HepG2 (cell line): Measurements from ENCODE around the gene YIPF5. TPM values are rescaled to one million over a fixed set of nuclear protein-coding genes. Genes with fewer than 3 reads are reported as not detected.

Experiments used
- ATAD3A ChIP-seq: sonication (generic); formaldehyde crosslinking; IDR thresholded peaks from 2 replicates; pipeline ENCODE4 v1.4.0; 2020; ENCODE audit warnings: missing genetic modification reagents
- DNMT1 ChIP-seq: sonication (generic); formaldehyde crosslinking; IDR thresholded peaks from 2 replicates; pipeline ENCODE4 v1.5.1; 2020; ENCODE audit warnings: mild to moderate bottlenecking, missing genetic modification reagents
- HHEX ChIP-seq: IDR thresholded peaks from 2 replicates; pipeline ENCODE4 v1.6.1; 2016; ENCODE audit warnings: control low read depth
- POLR2AphosphoS2 ChIP-seq: IDR thresholded peaks from 2 replicates; pipeline ENCODE4 v1.6.1; 2011; ENCODE audit warnings: low read depth, low read length, improper control_type of control experiment
- RFX3 ChIP-seq: IDR thresholded peaks from 2 replicates; pipeline ENCODE4 v1.6.1; 2016; ENCODE audit warnings: missing biosample characterization, missing genetic modification reagents
- SETDB1 ChIP-seq: sonication (generic); formaldehyde crosslinking; IDR thresholded peaks from 2 replicates; pipeline ENCODE4 v1.5.1; 2020; ENCODE audit warnings: missing genetic modification reagents, mild to moderate bottlenecking, borderline replicate concordance
- SUZ12 ChIP-seq: fragments of 150-350 bp; IDR thresholded peaks from 2 replicates; pipeline ENCODE4 v1.6.1; 2014; ENCODE audit warnings: low read depth, low read length
- ZKSCAN1 ChIP-seq: fragments of 150-350 bp; IDR thresholded peaks from 2 replicates; pipeline ENCODE4 v1.6.1; 2014; ENCODE audit warnings: low read length
- ZNF274 ChIP-seq: sonication (generic); formaldehyde crosslinking; IDR thresholded peaks from 2 replicates; pipeline ENCODE4 v1.5.1; 2020; ENCODE audit warnings: mild to moderate bottlenecking, missing genetic modification reagents
- ZNF562 ChIP-seq: sonication (generic); formaldehyde crosslinking; IDR thresholded peaks from 2 replicates; pipeline ENCODE4 v1.8.0; 2022; ENCODE audit warnings: missing genetic modification reagents, borderline replicate concordance
- polyA plus RNA-seq, 8 experiments: library from polyadenylated mRNA; depleted of rRNA in 3 of 8; stranded (reverse) in 7 of 8; unstranded in 1 of 8; fragments of >200 nt; fragmentation: Illumina TruSeq in 4 of 8; extraction: Trizol in 4 of 8; gene quantifications; 2 replicates each; pipeline versions ENCODE4 v1.2.1 to v1.2.3, GENCODE V29; 2011 to 2016; ENCODE audit warnings: low read depth in 4 of 8, missing spikeins in 1 of 8, mixed read lengths in 1 of 8; ENCODE audit not compliant: insufficient read depth in 1 of 8
- total RNA-seq, 5 experiments: library from RNA; depleted of rRNA; stranded (reverse); fragments of >200 nt; fragmentation: Illumina TruSeq; extraction: Trizol; gene quantifications; 2 replicates each; pipeline ENCODE4 v1.2.3, GENCODE V29; 2016; ENCODE audit warnings: low read depth in 1 of 5
- TF ChIP-seq, protein P1 (sequence below): sonication (generic); formaldehyde crosslinking; IDR thresholded peaks from 2 replicates; pipeline ENCODE4 v1.5.0; 2020; ENCODE audit warnings: mild to moderate bottlenecking, missing genetic modification reagents, borderline replicate concordance
- TF ChIP-seq, protein P2 (sequence below): IDR thresholded peaks from 2 replicates; pipeline ENCODE4 v1.4.0; 2020; ENCODE audit warnings: mild to moderate bottlenecking, missing genetic modification reagents
- TF ChIP-seq, protein P3 (sequence below): sonication (generic); formaldehyde crosslinking; IDR thresholded peaks from 2 replicates; pipeline ENCODE4 v1.4.0; 2020; ENCODE audit warnings: missing genetic modification reagents, borderline replicate concordance

The YIPF5 gene
- total and polyA plus RNA-seq, 2 of the 13 experiments (the other 11 are each of a cell fraction or from before 2014, with no cell fraction given) = 61.4 to 73.6 TPM

DNA sequence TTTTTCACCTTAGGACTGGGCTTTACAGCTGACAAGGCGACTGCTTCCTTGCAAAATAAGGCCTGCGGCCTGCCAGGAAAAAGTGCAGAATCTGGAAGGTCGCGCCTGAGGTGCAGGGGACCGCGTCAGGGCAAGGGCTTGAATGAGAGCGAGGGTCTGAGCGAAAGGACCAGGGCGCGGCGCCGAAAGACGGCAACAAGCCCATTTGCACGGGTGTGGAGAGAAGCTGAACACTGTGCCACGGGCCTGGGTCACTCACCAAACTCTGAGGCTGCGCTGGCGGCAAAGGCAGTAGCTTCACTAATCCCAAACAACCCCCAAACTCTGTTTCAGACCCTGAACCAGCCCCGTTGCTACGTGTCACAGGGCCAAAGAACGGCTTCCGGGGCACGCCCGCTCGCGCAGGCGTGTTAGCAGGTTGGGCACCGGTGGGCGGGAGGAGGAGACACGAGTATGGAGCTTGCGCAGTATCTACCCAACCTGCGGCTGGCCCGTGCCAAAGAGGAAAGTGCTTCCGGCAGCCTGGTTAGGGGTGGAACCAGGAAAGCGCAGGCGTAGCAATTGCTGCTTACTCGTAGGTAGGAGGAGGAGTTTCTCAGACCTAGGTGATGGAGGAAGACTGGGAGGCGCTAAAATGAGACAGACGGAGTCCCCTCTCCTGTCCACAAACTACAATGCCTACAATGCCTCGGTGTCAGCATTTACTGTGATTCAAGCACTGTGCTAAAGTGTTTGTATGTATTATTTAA, at the start of gene YIPF5, which contains the start of gene KCTD16 (continued):
- TF ChIP-seq, protein P1, sequence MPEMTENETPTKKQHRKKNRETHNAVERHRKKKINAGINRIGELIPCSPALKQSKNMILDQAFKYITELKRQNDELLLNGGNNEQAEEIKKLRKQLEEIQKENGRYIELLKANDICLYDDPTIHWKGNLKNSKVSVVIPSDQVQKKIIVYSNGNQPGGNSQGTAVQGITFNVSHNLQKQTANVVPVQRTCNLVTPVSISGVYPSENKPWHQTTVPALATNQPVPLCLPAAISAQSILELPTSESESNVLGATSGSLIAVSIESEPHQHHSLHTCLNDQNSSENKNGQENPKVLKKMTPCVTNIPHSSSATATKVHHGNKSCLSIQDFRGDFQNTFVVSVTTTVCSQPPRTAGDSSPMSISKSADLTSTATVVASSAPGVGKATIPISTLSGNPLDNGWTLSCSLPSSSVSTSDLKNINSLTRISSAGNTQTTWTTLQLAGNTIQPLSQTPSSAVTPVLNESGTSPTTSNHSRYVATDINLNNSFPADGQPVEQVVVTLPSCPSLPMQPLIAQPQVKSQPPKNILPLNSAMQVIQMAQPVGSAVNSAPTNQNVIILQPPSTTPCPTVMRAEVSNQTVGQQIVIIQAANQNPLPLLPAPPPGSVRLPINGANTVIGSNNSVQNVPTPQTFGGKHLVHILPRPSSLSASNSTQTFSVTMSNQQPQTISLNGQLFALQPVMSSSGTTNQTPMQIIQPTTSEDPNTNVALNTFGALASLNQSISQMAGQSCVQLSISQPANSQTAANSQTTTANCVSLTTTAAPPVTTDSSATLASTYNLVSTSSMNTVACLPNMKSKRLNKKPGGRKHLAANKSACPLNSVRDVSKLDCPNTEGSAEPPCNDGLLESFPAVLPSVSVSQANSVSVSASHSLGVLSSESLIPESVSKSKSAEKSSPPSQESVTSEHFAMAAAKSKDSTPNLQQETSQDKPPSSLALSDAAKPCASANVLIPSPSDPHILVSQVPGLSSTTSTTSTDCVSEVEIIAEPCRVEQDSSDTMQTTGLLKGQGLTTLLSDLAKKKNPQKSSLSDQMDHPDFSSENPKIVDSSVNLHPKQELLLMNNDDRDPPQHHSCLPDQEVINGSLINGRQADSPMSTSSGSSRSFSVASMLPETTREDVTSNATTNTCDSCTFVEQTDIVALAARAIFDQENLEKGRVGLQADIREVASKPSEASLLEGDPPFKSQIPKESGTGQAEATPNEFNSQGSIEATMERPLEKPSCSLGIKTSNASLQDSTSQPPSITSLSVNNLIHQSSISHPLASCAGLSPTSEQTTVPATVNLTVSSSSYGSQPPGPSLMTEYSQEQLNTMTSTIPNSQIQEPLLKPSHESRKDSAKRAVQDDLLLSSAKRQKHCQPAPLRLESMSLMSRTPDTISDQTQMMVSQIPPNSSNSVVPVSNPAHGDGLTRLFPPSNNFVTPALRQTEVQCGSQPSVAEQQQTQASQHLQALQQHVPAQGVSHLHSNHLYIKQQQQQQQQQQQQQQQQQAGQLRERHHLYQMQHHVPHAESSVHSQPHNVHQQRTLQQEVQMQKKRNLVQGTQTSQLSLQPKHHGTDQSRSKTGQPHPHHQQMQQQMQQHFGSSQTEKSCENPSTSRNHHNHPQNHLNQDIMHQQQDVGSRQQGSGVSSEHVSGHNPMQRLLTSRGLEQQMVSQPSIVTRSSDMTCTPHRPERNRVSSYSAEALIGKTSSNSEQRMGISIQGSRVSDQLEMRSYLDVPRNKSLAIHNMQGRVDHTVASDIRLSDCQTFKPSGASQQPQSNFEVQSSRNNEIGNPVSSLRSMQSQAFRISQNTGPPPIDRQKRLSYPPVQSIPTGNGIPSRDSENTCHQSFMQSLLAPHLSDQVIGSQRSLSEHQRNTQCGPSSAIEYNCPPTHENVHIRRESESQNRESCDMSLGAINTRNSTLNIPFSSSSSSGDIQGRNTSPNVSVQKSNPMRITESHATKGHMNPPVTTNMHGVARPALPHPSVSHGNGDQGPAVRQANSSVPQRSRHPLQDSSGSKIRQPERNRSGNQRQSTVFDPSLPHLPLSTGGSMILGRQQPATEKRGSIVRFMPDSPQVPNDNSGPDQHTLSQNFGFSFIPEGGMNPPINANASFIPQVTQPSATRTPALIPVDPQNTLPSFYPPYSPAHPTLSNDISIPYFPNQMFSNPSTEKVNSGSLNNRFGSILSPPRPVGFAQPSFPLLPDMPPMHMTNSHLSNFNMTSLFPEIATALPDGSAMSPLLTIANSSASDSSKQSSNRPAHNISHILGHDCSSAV (CRISPR knock-in tag) = no peak; the same call in 1 of the 2 replicates
- TF ChIP-seq SETDB1 (no peak), ZNF274 (peak; percentile 83; the same call in 1 of the 2 replicates), HHEX (CRISPR knock-in tag) (no peak), RFX3 (no peak), SUZ12 (no peak), POLR2AphosphoS2 (no peak), DNMT1 (CRISPR knock-in tag) (no peak), ZKSCAN1 (no peak), ATAD3A (CRISPR knock-in tag) (no peak), ZNF562 (no peak)
- TF ChIP-seq, protein P2, sequence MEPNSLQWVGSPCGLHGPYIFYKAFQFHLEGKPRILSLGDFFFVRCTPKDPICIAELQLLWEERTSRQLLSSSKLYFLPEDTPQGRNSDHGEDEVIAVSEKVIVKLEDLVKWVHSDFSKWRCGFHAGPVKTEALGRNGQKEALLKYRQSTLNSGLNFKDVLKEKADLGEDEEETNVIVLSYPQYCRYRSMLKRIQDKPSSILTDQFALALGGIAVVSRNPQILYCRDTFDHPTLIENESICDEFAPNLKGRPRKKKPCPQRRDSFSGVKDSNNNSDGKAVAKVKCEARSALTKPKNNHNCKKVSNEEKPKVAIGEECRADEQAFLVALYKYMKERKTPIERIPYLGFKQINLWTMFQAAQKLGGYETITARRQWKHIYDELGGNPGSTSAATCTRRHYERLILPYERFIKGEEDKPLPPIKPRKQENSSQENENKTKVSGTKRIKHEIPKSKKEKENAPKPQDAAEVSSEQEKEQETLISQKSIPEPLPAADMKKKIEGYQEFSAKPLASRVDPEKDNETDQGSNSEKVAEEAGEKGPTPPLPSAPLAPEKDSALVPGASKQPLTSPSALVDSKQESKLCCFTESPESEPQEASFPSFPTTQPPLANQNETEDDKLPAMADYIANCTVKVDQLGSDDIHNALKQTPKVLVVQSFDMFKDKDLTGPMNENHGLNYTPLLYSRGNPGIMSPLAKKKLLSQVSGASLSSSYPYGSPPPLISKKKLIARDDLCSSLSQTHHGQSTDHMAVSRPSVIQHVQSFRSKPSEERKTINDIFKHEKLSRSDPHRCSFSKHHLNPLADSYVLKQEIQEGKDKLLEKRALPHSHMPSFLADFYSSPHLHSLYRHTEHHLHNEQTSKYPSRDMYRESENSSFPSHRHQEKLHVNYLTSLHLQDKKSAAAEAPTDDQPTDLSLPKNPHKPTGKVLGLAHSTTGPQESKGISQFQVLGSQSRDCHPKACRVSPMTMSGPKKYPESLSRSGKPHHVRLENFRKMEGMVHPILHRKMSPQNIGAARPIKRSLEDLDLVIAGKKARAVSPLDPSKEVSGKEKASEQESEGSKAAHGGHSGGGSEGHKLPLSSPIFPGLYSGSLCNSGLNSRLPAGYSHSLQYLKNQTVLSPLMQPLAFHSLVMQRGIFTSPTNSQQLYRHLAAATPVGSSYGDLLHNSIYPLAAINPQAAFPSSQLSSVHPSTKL (CRISPR knock-in tag) = peak; percentile 57; the same call in 1 of the 2 replicates
- TF ChIP-seq, protein P3, sequence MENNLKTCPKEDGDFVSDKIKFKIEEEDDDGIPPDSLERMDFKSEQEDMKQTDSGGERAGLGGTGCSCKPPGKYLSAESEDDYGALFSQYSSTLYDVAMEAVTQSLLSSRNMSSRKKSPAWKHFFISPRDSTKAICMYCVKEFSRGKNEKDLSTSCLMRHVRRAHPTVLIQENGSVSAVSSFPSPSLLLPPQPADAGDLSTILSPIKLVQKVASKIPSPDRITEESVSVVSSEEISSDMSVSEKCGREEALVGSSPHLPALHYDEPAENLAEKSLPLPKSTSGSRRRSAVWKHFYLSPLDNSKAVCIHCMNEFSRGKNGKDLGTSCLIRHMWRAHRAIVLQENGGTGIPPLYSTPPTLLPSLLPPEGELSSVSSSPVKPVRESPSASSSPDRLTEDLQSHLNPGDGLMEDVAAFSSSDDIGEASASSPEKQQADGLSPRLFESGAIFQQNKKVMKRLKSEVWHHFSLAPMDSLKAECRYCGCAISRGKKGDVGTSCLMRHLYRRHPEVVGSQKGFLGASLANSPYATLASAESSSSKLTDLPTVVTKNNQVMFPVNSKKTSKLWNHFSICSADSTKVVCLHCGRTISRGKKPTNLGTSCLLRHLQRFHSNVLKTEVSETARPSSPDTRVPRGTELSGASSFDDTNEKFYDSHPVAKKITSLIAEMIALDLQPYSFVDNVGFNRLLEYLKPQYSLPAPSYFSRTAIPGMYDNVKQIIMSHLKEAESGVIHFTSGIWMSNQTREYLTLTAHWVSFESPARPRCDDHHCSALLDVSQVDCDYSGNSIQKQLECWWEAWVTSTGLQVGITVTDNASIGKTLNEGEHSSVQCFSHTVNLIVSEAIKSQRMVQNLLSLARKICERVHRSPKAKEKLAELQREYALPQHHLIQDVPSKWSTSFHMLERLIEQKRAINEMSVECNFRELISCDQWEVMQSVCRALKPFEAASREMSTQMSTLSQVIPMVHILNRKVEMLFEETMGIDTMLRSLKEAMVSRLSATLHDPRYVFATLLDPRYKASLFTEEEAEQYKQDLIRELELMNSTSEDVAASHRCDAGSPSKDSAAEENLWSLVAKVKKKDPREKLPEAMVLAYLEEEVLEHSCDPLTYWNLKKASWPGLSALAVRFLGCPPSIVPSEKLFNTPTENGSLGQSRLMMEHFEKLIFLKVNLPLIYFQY (CRISPR knock-in tag) = no peak
